ENCODE measurements around the gene PRSS38.
A peak's percentile ranks its signal among the peaks of the same experiment; 100 is the strongest.

PRSS38 gene

DNA sequence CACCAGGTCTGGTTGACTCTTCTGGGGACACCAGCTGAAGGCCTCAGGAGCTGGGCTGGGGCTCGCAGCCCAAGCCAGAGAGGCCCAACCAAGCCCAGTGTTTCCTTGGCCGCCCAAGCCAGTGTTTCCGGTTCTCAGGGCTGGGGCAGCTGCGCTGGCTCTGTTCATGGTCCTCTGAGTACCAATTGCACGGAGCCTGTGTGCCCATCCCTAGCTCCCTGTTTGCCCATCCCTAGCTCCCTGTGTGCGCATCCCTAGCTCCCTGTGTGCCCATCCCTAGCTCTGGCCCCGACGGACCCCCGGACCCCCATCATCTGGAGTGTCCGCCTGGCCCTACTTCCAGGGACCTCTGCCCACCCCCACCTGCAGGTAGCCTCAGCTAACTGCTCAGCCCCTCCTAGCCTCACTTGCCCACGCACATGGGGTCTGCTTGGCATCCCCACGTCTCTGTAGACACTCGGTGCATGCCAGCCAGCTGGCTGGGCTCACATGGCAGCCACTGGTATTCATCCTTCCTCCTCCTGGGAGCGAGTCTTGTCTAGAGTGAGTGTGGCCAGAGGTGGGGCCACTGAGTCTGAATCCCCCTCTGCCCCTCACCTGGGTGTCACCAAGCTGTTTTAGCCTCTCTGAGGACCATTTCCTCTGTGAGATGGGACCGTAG is 68.3 kb downstream of the PRSS38 start:
- Histone ChIP-seq H3K27me3 (ENCODE audit: insufficient read depth, low read length) (peaks cover 4% of the 10 kb centered on the region), H3K4me3 (ENCODE audit: low read length) (no peak overlapping the region), H2AFZ (ENCODE audit: low read depth, low read length) (no peak overlapping the region), H3K4me1 (ENCODE audit: insufficient read depth, low read length) (peaks cover 5% of the 10 kb centered on the region), H3K9me3 (ENCODE audit: low read length) (no peaks in the 10 kb centered on the region), H3K36me3 (ENCODE audit: insufficient read depth, low read length) (no peaks in the 10 kb centered on the region)

DNA sequence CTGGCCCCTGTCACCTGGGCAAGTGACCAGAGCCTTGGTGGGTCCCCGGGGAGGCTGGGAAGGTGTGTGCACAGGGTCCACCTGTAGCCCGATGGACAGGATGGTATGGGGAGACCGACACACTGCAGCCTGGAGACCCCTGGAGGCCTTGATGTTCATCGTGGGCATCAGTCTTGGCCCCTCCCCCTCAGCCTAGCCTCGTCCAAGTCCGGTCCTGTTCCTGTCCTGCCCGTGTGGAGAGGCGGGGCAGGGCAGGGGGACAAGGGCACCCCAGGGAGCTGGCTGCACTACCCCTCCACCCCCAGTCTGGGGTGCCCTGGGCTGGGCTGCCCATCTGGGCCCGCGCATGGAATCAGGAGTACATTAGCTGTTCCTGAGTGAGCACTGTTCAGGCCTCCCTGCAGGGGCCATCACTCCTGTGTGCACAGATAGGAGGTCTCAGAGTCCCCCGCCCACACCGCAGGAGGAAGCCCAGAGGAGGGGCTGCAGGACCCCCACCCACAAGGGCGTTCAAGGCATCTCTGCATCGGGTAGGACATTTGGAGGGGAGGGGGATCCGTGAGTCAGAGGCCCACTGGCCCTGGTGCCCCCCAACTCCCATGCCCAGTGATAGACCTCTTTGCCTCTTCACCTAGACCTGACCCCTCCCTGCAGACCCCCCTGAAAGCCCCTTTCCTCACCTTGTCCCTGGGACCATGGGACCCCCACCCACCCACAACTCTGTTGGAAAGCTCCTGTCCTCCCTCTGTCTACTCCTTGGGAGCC is 69.1 kb downstream of the PRSS38 start:
- no peaks in the 10 kb centered on the region for H3K9me3 ChIP-seq (ENCODE audit: low read length)
- peaks cover 4% of the 10 kb centered on the region for H3K27me3 ChIP-seq (ENCODE audit: insufficient read depth, low read length)
- no peak overlapping the region for H2AFZ ChIP-seq (ENCODE audit: low read depth, low read length)
- peaks cover 5% of the 10 kb centered on the region for H3K4me1 ChIP-seq (ENCODE audit: insufficient read depth, low read length)
- H3K36me3 ChIP-seq (ENCODE audit: insufficient read depth, low read length) = no peaks in the 10 kb centered on the region
- no peak overlapping the region for H3K4me3 ChIP-seq (ENCODE audit: low read length)

GRCh38 chr1:227885135-227885647 is 69.7 kb downstream of the PRSS38 start:
- Histone ChIP-seq H2AFZ (ENCODE audit: low read depth, low read length) (no peak overlapping the region), H3K36me3 (ENCODE audit: insufficient read depth, low read length) (no peaks in the 10 kb centered on the region), H3K9me3 (ENCODE audit: low read length) (no peaks in the 10 kb centered on the region), H3K27me3 (ENCODE audit: insufficient read depth, low read length) (peaks cover 2% of the 10 kb centered on the region), H3K4me3 (ENCODE audit: low read length) (no peak overlapping the region), H3K4me1 (ENCODE audit: insufficient read depth, low read length) (peaks cover 5% of the 10 kb centered on the region)

DNA sequence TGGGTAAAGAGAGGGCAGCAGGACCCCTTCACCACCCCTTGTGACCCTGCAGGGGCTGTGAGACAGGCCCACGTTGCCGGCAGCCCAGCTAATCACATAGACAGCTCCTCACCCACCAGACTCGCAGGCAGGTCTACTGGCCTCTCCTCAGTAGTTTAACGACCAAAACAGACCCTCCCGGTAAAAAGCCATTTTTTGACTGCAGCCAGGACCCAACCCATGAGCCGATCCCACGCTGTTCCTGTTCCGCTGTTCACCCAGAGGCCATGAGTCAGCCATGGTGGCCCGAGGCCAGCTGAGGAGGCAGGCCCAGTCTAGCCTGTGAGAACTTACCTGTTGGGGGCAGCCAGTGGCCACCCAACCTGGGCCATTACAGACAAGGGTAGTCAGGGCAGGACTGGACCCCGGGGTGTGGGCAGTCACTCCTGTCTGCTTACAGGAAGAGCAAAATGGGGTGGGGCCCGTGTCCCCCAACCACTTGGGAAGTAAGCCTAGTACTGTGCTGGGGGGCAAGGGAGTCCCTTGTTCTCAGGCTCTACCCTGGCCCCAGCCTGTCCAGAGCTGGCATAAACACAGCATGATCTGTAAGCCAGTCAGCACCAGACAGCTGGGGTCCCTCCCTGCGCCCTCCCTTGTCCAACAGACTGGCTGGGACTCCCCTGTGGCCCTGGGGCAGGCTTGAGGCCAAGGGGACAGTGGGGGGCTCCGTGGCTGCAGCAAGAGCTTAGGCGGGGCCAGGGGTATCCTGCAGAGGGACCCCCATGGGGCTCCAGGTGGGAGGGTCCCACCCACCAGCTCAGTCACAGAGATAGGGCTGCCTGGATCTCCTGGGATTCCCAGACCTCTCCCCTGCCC is 70.4 kb downstream of the PRSS38 start:
- Histone ChIP-seq H3K9me3 (ENCODE audit: low read length) (no peaks in the 10 kb centered on the region), H3K36me3 (ENCODE audit: insufficient read depth, low read length) (no peaks in the 10 kb centered on the region), H3K27me3 (ENCODE audit: insufficient read depth, low read length) (no peaks in the 10 kb centered on the region)

DNA sequence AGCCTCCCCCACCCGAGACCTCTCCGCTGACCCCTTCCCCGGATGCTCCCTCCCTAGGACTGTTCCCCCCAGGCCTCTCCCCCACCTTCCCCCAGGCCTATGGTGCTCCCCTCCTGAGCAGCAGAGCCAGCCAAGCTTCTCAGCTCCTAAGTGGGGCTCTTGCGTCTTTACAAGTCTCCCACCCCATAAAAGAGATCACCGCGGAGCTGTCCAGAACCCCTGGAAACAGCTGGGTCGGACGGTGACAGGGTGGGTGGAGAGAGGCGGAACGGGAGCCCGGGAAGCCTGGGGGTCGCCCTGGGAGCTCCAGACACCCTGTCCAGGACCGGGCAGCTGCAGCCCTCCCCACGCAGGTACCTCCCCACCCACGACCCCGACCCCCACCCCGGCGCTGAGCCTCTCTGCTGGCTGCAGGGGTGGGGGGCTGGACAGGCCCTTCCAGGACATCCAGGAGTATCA is 71.1 kb downstream of the PRSS38 start:
- no peaks in the 10 kb centered on the region for H3K27me3 ChIP-seq (ENCODE audit: insufficient read depth, low read length)
- H3K4me3 ChIP-seq (ENCODE audit: low read length) = no peak overlapping the region
- H2AFZ ChIP-seq (ENCODE audit: low read depth, low read length) = peak overlapping the region; percentile 59
- H3K9me3 ChIP-seq (ENCODE audit: low read length) = no peaks in the 10 kb centered on the region
- peaks cover 5% of the 10 kb centered on the region for H3K4me1 ChIP-seq (ENCODE audit: insufficient read depth, low read length)
- H3K36me3 ChIP-seq (ENCODE audit: insufficient read depth, low read length) = no peaks in the 10 kb centered on the region

More for the DNA sequence above, 70.4 kb downstream of the PRSS38 start:
- Histone ChIP-seq H2AFZ (ENCODE audit: low read depth, low read length) (no peak overlapping the region), H3K4me3 (ENCODE audit: low read length) (no peak overlapping the region), H3K4me1 (ENCODE audit: insufficient read depth, low read length) (peaks cover 5% of the 10 kb centered on the region)

- Histone ChIP-seq H2AFZ (ENCODE audit: low read depth, low read length) (peak overlapping the region; percentile 59), H3K9me3 (ENCODE audit: low read length) (no peaks in the 10 kb centered on the region), H3K27me3 (ENCODE audit: insufficient read depth, low read length) (no peaks in the 10 kb centered on the region), H3K4me1 (ENCODE audit: insufficient read depth, low read length) (peaks cover 5% of the 10 kb centered on the region), H3K4me3 (ENCODE audit: low read length) (no peak overlapping the region), H3K36me3 (ENCODE audit: insufficient read depth, low read length) (no peaks in the 10 kb centered on the region)
Observed at GRCh38 chr1:227886993-227887696, 71.7 kb downstream of the PRSS38 start.

- Histone ChIP-seq H3K27me3 (ENCODE audit: insufficient read depth, low read length) (no peaks in the 10 kb centered on the region), H3K9me3 (ENCODE audit: low read length) (no peaks in the 10 kb centered on the region), H3K36me3 (ENCODE audit: insufficient read depth, low read length) (no peaks in the 10 kb centered on the region), H3K4me1 (ENCODE audit: insufficient read depth, low read length) (peaks cover 5% of the 10 kb centered on the region), H3K4me3 (ENCODE audit: low read length) (no peak overlapping the region), H2AFZ (ENCODE audit: low read depth, low read length) (no peak overlapping the region)
Observed at GRCh38 chr1:227887697-227888403, 72.4 kb downstream of the PRSS38 start.

DNA sequence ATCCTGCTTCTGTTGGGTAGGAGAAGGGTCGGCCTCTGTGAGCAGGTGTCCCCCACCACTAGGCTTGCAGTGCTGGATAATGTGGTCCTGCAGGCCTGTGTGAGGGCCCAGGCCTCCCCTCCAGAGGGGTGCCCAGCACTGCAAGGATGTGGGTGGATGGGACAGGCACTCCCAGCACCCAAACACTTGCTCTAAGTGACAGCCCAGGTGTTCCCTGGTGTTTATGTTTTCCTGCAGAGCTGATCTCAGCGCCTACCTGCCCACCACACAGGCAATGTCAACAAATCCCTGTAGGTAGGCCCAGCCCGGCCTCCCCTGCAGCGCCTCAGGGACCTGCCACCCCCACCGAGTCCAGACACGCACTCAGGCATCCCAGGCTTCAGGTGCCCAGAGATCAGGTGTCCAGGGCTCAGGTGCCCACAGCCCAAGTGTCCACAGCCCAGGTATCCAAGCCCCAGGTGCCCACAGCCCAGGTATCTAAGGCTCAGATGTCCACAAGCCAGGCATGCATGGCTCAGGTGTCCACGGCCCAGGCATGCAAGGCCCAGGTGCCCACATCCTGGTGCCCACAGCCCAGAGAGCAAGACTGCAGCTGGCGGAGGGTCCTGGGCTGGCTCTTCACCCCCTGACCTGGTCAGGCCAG is 73.0 kb downstream of the PRSS38 start:
- Histone ChIP-seq H3K4me3 (ENCODE audit: low read length) (no peak overlapping the region), H3K9me3 (ENCODE audit: low read length) (no peaks in the 10 kb centered on the region), H3K36me3 (ENCODE audit: insufficient read depth, low read length) (no peaks in the 10 kb centered on the region), H3K4me1 (ENCODE audit: insufficient read depth, low read length) (peaks cover 5% of the 10 kb centered on the region), H2AFZ (ENCODE audit: low read depth, low read length) (no peak overlapping the region), H3K27me3 (ENCODE audit: insufficient read depth, low read length) (no peaks in the 10 kb centered on the region)

- Histone ChIP-seq H3K4me1 (ENCODE audit: insufficient read depth, low read length) (peaks cover 5% of the 10 kb centered on the region), H3K9me3 (ENCODE audit: low read length) (no peaks in the 10 kb centered on the region), H3K4me3 (ENCODE audit: low read length) (no peak overlapping the region), H2AFZ (ENCODE audit: low read depth, low read length) (no peak overlapping the region), H3K27me3 (ENCODE audit: insufficient read depth, low read length) (no peaks in the 10 kb centered on the region), H3K36me3 (ENCODE audit: insufficient read depth, low read length) (no peaks in the 10 kb centered on the region)
Observed at GRCh38 chr1:227889047-227889862, 73.8 kb downstream of the PRSS38 start.

DNA sequence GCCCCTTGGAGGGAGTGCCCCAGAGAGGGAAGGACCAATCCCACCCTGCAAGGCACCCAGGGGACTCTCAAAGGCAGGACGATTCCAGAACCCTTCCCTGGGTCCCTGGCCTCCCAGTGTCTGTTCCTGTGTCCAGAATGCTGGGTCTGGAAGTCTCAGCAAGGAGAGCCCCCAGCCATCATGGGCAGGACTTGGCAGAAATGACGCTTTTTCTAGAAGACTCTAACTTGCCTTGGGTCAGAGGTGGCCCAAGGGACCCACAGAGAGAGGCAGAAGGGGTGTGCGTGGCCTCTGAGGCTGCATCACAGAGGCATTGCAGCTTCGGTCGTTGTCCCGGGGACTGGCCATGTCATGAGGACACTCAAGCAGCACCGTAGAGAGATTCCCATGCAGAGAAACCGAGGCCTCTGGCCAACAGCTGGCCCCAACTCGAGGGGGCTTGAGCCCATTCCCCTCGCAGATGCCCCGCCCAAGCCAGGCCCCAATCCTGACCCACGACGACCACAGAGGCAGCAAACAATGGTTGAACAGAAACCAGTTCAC is 74.5 kb downstream of the PRSS38 start:
- H3K9me3 ChIP-seq (ENCODE audit: low read length) = no peaks in the 10 kb centered on the region
- no peaks in the 10 kb centered on the region for H3K27me3 ChIP-seq (ENCODE audit: insufficient read depth, low read length)
- no peak overlapping the region for H3K4me3 ChIP-seq (ENCODE audit: low read length)
- H2AFZ ChIP-seq (ENCODE audit: low read depth, low read length) = no peak overlapping the region
- H3K4me1 ChIP-seq (ENCODE audit: insufficient read depth, low read length) = peaks cover 5% of the 10 kb centered on the region
- no peaks in the 10 kb centered on the region for H3K36me3 ChIP-seq (ENCODE audit: insufficient read depth, low read length)

Data from neuron (in vitro differentiated cells).